GM18505 (cell line): ENCODE results near the gene BAIAP2.
"Not testable (repeated sequence)": the region's sequence is repeated elsewhere in the genome, so short reads cannot be mapped to it uniquely, and the experiment has no call there.

Experiments used
- ATAC-seq: cut with Tn5 transposase; IDR thresholded peaks from one replicate; pipeline ENCODE4 v1.9.1; 2021; ENCODE audit not compliant: unreplicated experiment
- POLR2A ChIP-seq: IDR thresholded peaks from 4 replicates; pipeline ENCODE4 v1.6.1; 2011; ENCODE audit warnings: borderline replicate concordance; ENCODE audit not compliant: insufficient read depth, insufficient read length; ENCODE audit errors: extremely low read depth

The BAIAP2 gene

DNA sequence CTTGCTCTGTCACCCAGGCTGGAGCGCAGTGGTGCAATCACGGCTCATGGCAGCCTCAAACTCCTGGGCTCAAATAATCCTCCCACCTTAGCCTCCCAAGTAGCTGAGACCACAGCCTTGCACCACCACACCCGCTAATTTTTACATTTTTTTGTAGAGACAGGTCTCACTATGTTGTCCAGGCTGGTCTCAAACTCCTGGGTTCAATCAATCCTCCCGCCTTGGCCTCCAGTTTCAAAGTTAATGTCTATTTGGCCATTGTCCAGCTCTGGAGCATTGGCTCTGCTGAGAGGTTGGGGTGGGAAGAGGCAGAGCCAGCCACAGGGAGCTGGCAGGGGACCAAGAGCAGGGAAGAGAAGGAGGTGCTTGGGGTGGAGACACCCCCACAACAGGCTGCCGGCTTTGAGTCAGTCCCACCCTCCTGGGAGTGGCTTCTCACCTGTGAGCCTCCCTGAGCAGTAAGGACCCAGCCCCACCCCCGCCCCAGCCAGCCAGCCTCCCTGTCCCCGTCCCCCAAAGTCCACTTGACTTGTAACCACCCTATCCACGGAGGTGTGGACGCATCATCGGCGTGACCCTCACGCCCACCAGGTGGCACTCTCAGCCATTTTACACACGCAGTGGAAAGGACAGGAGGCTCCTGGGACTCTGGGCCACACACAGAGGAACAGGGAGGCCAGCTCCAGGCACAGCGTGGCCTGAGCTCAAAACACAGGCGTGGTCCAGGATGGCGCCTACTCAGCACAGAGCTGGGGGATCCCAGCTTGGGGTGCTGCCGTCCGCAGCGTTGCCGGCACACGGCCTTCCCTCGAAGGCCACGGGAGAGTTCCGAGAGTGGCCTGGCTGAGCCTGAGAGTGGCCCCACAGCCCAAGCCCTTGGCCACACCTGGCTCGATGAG lies 107.6 kb downstream of the BAIAP2 start:
- ATAC-seq: no peak
- TF ChIP-seq POLR2A: no peak

DNA sequence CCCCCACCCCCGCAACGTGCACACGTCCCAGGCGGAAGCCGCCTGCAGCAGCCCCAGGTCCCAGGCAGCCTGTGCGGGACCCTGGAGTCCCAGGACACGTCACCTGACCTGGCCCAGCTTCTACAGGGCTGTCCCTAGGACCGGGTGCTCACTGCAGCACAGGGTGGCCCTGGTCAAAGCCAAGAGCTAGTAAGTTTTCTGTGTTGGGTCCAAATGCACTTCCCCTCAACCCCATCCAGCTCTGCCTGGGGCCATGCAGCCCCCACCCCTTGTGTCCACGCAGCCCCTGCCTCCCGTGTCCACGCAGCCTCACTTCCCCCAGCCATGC lies 108.2 kb downstream of the BAIAP2 start:
- no peak for TF ChIP-seq POLR2A
- no peak for ATAC-seq

DNA sequence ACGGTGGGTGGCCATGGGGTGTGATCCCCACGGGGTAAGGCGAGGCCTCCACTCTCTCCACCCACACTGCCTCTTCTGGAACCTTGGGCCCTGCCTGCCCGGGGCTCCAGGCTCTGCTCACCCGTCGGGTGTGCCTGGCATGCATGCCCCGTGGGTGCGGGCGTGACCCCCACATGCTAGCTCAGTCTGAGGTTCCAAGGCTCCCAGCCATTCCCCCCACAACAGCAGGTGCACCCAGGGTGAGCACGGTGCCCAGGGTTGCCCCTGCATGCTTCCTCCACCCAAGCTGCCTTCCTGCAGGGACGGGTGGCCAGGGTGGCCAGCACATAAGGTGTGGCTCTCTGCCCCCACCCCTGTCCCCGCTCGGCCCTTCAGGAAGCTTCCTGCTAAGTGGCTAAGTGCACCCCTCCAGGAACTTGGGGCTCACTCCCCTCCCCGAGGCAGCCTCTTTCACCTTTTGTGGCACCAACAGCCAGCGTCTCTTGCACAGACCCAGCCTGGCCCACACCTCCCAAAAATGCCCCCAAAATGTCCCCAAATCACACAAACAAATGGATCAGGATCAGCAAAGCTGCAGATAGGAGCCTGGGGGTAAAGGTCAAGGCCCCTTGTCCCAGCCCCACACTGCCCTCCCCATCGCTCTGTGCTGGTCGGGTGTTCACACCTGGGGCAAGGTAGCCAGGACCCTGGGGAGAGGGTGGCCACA lies 108.9 kb downstream of the BAIAP2 start:
- ATAC-seq: no peak
- TF ChIP-seq POLR2A: no peak

DNA sequence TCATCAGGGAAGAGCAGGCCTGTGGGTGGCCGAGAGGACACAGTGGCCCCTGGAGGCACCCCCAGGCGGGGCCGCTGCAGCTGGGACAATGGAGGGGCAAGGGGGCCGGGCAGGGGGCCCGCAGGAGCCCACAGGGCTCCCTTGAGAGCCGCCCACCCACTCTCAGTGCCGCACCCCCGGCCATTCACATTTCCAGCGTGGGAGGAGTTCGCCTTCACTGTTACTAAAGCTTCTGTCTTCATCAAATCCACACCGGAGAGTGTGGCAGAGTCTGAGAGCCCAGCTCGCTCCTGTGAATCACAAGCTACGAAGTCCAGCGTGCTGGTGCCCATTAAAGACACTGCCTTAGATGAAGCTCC lies 109.5 kb downstream of the BAIAP2 start:
- no peak for TF ChIP-seq POLR2A
- no peak for ATAC-seq

DNA sequence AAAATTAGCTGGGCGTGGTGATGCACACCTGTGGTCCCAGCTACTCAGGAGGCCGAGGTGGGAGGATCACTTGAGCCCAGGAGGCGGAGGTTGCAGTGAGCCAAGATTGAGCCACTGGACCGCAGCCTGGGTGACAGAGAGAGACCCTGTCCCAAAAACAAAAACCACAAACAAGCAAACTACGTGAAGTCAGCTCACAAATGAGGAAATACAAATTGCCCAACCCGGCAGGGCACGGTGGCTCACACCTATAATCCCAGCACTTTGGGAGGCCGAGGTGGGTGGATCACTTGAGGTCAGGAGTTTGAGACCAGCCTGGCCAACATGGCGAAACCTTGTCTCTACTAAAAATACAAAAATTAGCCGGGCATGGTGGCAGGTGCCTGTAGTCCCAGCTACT lies 111.3 kb downstream of the BAIAP2 start:
- ATAC-seq: not testable (repeated sequence)

DNA sequence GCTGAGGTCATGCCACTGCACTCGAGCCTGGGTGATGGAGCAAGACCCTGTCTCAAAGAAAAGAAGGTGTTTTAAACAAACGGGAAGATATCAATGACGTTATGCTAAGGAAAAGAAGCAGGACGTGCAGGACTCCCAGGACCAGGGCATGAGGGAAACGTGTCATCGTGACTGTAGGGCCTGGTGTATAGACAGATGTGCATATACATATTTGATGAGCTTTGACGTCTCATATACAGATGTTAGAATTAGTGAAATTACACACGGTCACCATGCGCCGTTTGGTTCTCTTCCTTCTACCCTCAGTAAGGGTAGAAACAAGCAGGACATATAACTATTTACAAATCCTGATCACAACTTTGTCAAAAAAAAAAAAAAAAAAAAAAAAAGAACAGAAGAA lies 112.8 kb downstream of the BAIAP2 start:
- TF ChIP-seq POLR2A: no peak
- no peak for ATAC-seq

DNA sequence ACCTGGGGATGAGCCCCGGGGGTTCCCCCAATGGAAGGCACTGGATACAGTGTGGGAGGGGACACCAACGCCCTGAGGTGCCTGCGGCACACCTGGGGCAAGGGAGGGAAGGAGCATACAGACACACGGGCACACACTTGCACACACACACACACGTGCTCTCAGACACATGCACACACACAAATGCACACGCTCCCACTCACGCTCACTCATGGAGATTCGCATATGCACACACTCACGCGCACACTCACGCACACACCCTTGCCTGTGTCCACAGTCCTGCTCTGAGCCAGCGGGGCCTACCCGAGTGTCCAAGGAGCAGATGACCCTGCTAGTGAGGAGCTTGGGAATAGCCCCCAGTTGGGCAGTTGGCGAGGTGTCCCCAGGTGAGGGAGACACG lies 113.6 kb downstream of the BAIAP2 start:
- no peak for ATAC-seq

DNA sequence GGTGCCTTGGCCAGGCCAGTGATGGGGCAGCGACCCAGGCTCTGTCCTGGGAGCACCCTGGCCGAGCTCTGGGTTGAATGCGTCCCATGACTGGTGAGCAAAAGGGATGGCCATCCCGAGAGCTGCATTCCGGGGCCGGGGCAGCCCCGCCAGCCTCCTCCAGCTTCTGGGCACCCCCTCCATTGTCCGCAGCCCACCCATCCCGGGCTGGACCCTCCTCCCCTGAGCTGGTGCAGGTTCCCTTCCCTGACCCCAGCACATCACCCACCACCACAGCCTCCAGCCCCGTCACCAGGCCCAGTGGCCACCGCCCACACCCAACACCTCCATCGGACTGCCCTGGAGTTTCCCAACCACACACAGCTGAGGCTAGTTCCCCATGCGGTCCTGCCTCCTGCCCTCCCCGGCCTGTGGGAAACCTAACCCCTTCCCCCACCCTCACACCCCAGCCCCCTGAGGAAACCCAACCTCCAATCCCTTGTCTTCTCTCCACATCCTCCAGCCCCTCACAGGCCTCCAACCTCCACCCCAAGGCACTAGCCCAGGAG lies 114.1 kb downstream of the BAIAP2 start:
- no peak for TF ChIP-seq POLR2A

More for the DNA sequence above, 113.6 kb downstream of the BAIAP2 start:
- TF ChIP-seq POLR2A: no peak

DNA sequence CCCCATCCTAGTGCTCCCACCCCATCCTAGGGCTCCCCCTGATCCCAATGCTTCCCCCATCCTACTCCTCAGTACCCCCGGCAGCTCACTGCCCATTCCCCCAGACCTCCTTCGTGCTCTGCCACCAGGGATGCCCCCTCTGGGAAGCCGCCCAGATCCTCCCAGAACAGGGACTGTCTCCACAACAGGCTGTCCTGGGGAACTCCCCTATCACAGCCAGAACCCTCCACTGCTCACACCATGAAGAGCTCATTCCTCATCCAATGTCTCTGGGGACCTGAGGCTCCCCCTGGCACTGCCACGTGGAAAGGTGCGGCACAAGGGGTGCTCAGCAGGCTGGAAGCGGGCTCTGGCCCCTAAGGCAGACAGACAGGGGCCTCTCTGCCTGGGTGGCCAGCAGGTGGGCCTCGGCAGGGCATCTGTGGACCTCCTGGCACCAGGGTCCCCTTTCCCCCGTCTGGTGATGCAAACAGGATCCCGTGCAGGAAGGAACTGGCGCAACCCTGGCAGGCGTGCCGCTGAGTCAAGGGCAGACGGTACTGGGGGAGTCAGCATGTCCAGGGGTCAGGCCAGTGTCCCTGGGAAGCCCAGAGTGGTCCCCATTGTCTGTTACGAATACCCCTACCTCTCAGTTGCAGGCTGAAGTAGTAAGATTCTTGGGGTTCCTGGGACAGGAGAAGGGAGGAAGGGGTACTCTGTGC lies 115.6 kb downstream of the BAIAP2 start:
- no peak for ATAC-seq
- no peak for TF ChIP-seq POLR2A

More for the DNA sequence above, 114.1 kb downstream of the BAIAP2 start:
- no peak for ATAC-seq

DNA sequence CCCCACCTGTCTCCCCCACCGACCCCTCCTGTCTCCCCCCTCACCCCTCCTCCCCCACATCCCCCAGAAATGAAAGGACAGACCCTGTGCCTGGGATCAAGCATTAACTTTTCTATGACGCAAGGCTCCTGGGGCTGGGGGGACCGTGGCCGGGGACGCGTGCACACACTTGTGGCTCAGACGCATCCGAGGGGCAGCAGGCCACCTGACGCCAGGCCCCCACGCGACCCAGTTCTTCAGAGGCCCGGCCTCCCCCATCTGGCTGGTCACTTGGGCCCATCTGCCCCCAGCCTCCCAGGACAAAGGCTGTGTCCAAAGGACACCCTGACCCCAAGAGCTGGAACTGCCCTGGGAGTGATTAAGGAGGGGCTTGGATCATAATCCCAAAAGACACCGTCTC lies 116.3 kb downstream of the BAIAP2 start:
- TF ChIP-seq POLR2A: no peak
- ATAC-seq: no peak

DNA sequence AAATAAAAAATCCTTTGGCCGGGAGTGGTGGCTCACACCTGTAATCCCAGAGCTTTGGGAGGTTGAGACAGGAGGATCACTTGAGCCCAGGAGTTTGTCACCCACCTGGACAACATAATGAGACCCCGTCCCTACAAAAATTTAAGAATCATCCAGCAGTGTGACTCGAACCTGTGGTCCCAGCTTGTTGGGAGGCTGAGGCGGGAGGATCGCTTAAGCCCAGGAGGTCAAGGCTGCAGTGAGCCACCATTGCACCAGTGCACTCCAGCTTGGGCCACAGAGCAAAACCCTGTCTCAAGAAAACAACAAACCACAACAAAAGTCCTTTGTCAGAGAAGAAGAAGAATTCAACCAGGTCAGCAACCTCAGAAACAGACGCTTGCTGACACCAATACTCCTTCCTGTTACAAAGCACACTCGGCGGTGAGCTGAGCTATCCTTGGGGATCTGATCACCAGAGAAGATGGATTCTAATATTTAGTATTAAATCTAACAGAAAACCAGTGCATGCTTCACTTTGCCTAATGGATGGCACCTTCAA lies 117.4 kb downstream of the BAIAP2 start:
- ATAC-seq: no peak
- TF ChIP-seq POLR2A: no peak

DNA sequence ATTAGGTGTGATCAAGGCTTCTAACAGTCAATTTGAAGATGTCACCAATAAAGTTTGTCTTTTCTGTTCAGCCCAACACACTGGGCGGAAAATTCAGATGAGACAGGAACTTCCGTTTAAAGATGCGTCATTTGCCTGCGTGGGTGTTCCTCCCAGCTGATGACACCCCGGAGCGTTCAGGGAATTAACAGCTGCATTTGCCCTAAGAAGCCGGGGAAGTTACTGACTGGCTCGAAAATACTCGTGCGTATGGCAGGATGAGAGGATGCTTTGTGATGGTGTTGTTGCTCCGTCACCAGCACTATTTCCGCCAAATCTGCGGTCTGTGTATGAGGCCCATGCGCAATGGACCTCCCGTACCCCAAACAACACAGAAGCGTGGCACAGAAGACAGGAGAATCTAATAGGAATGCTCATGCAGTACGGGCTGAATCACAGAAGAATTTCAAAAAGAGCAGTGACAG lies 118.4 kb downstream of the BAIAP2 start:
- no peak for ATAC-seq
- TF ChIP-seq POLR2A: no peak

DNA sequence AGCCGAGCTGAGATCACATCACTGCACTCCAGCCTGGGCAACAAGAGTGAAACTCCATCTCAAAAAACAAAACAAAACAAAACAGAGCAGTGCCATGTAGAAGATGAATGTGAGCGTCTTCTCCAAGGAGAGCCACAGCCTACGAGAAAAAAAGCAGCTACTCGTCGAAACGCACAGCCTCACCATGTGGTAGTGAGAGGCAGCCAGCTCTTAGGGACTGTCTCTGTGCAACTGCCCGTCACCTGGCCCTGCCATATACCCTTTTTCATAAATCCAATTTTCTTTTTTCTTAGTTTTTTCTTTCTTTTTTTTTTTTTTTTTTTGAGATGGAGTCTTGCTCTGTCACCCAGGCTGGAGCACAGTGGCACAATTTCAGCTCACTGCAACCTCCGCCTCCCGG lies 119.1 kb downstream of the BAIAP2 start:
- not testable (repeated sequence) for ATAC-seq
